Esophagus muscularis mucosa (tissue), 3 donors: Measurements from ENCODE around the gene SH3TC2.

Experiments
- POLR2A ChIP-seq: fragments of 450-650 bp; IDR thresholded peaks from one replicate; pipeline ENCODE4 v1.6.1; 2017; ENCODE audit warnings: antibody characterized with exemption, moderate library complexity, mild to moderate bottlenecking, low read depth
- POLR2AphosphoS5 ChIP-seq, 2 donors: sonication (generic); formaldehyde crosslinking; IDR thresholded peaks; one replicate each; pipeline ENCODE4 v1.6.1; 2017; ENCODE audit warnings: antibody characterized with exemption in 2 of 2
- TF ChIP-seq, protein P1 (sequence below), 3 experiments: fragments of 200-600 bp in 2 of 3; fragments of 450-650 bp in 1 of 3; sonication (generic) in 2 of 3; IDR thresholded peaks; one replicate each; pipeline ENCODE4 v1.5.1; 2017 to 2019; ENCODE audit warnings: antibody characterized with exemption in 3 of 3, mild to moderate bottlenecking in 2 of 3, moderate library complexity in 1 of 3

DNA sequence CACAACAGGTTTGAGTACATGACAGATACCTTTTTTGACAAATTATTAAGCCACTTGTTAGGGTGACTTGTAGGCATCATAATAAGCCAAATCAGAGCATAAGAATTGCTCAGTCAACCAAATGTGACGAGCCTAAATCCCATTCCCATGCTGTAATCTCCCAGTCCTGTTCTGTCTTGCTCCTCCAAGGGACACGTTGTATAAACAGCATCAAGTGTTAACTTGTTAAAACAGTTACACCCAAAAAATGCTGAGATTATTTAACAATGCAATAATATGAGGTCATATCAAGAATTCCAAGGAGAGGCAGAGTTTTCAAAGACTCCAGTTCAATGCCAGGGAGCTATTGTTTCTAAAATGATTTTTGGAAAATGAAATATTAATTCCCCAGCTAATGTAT is 76.2 kb downstream of the SH3TC2 start:
- TF ChIP-seq, protein P1, sequence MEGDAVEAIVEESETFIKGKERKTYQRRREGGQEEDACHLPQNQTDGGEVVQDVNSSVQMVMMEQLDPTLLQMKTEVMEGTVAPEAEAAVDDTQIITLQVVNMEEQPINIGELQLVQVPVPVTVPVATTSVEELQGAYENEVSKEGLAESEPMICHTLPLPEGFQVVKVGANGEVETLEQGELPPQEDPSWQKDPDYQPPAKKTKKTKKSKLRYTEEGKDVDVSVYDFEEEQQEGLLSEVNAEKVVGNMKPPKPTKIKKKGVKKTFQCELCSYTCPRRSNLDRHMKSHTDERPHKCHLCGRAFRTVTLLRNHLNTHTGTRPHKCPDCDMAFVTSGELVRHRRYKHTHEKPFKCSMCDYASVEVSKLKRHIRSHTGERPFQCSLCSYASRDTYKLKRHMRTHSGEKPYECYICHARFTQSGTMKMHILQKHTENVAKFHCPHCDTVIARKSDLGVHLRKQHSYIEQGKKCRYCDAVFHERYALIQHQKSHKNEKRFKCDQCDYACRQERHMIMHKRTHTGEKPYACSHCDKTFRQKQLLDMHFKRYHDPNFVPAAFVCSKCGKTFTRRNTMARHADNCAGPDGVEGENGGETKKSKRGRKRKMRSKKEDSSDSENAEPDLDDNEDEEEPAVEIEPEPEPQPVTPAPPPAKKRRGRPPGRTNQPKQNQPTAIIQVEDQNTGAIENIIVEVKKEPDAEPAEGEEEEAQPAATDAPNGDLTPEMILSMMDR (IDR thresholded peaks at IDR 0.05) = no peak
- TF ChIP-seq POLR2A (no peak), POLR2AphosphoS5 (IDR thresholded peaks at IDR 0.05) (no peak)
